Osteoblast (primary cell): ENCODE results near the gene RELCH. TPM values are rescaled to one million over a fixed set of nuclear protein-coding genes. Genes with fewer than 3 reads are reported as not detected.
A peak's percentile ranks its signal among the peaks of the same experiment; 100 is the strongest.

Source experiments
- DNase-seq: peaks from one replicate; pipeline ENCODE4 v3.0.0; 2011; ENCODE audit warnings: low spot score, mixed read lengths; ENCODE audit not compliant: insufficient read length; ENCODE audit errors: missing footprints
- H2AFZ ChIP-seq: 2 replicates; pipeline ENCODE4 v1.6.0; 2011; ENCODE audit warnings: mild to moderate bottlenecking, low read length
- H3K27ac ChIP-seq: 2 replicates; pipeline ENCODE4 v1.5.1; 2011; ENCODE audit warnings: mild to moderate bottlenecking, low read depth, low read length, moderate library complexity
- H3K27me3 ChIP-seq: 2 replicates; pipeline ENCODE4 v1.6.0; 2012; ENCODE audit warnings: mild to moderate bottlenecking, control low read depth, inconsistent platforms, low read length, moderate library complexity; ENCODE audit not compliant: insufficient read depth
- H3K36me3 ChIP-seq: 2 replicates; pipeline ENCODE4 v1.5.1; 2011; ENCODE audit warnings: mild to moderate bottlenecking, low read length, control low read depth, moderate library complexity; ENCODE audit not compliant: insufficient read depth
- H3K4me1 ChIP-seq: 2 replicates; pipeline ENCODE4 v1.5.1; 2011; ENCODE audit warnings: mild to moderate bottlenecking, low read length, control low read depth, moderate library complexity; ENCODE audit not compliant: insufficient read depth
- H3K4me2 ChIP-seq: 2 replicates; pipeline ENCODE4 v1.6.0; 2011; ENCODE audit warnings: mild to moderate bottlenecking, low read length; ENCODE audit not compliant: insufficient read depth
- H3K4me3 ChIP-seq: fragments of 200-600 bp; sonication (generic); 3 replicates; pipeline ENCODE4 v1.5.1; 2012; ENCODE audit warnings: mild to moderate bottlenecking, low read length, inconsistent platforms; ENCODE audit not compliant: insufficient read depth
- H3K79me2 ChIP-seq: 2 replicates; pipeline ENCODE4 v1.6.0; 2012; ENCODE audit warnings: mild to moderate bottlenecking, low read length, control low read depth, inconsistent platforms; ENCODE audit not compliant: insufficient read depth
- H3K9me3 ChIP-seq: 2 replicates; pipeline ENCODE4 v1.5.1; 2011; ENCODE audit warnings: low read depth, low read length, control low read depth
- H4K20me1 ChIP-seq: 2 replicates; pipeline ENCODE4 v1.6.0; 2012; ENCODE audit warnings: mild to moderate bottlenecking, low read length, control low read depth; ENCODE audit not compliant: insufficient read depth
- total RNA-seq: library from RNA; depleted of rRNA; stranded (reverse); fragments of >200 nt; gene quantifications from 2 replicates; pipeline ENCODE4 v1.2.3, GENCODE V29; 2012
- TF ChIP-seq, protein P1 (sequence below): IDR thresholded peaks from 2 replicates; pipeline ENCODE4 v1.5.1; 2011; ENCODE audit warnings: mild to moderate bottlenecking, low read depth, low read length, moderate library complexity; ENCODE audit errors: extremely low read depth

RELCH gene
- total RNA-seq, 1 donor, result 34.0 TPM

DNA sequence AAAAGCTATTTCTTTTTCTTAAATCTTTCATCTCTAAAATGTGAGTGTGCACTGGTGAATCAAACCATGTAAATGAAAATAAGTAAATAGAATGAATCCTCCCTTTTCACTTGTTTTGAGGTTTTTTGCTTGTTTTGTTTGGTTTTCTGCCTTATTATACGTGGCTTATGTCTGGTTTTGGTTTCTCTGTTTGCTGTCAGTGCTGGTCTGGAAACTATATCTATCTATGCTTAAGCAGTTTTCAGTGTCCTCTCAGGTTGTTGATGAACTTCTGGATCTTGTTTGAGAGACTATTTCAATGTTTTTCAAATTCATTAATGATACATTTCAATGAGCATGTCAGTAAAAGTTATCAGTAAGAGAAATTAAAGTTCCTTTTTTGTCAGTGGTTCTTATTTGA lies 90.0 kb downstream of the RELCH start:
- no peaks in the 10 kb centered on the region for H4K20me1 ChIP-seq
- H3K4me2 ChIP-seq, result peak overlapping the region; percentile 31
- no peak overlapping the region for H3K27ac ChIP-seq
- peaks cover 24% of the 10 kb centered on the region for H3K4me1 ChIP-seq
- no peak overlapping the region for H2AFZ ChIP-seq
- H3K4me3 ChIP-seq, result no peak overlapping the region
- no peak for DNase-seq
- TF ChIP-seq, protein P1, sequence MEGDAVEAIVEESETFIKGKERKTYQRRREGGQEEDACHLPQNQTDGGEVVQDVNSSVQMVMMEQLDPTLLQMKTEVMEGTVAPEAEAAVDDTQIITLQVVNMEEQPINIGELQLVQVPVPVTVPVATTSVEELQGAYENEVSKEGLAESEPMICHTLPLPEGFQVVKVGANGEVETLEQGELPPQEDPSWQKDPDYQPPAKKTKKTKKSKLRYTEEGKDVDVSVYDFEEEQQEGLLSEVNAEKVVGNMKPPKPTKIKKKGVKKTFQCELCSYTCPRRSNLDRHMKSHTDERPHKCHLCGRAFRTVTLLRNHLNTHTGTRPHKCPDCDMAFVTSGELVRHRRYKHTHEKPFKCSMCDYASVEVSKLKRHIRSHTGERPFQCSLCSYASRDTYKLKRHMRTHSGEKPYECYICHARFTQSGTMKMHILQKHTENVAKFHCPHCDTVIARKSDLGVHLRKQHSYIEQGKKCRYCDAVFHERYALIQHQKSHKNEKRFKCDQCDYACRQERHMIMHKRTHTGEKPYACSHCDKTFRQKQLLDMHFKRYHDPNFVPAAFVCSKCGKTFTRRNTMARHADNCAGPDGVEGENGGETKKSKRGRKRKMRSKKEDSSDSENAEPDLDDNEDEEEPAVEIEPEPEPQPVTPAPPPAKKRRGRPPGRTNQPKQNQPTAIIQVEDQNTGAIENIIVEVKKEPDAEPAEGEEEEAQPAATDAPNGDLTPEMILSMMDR, result no peak
- no peaks in the 10 kb centered on the region for H3K36me3 ChIP-seq
- no peaks in the 10 kb centered on the region for H3K79me2 ChIP-seq
- no peaks in the 10 kb centered on the region for H3K9me3 ChIP-seq
- no peaks in the 10 kb centered on the region for H3K27me3 ChIP-seq

DNA sequence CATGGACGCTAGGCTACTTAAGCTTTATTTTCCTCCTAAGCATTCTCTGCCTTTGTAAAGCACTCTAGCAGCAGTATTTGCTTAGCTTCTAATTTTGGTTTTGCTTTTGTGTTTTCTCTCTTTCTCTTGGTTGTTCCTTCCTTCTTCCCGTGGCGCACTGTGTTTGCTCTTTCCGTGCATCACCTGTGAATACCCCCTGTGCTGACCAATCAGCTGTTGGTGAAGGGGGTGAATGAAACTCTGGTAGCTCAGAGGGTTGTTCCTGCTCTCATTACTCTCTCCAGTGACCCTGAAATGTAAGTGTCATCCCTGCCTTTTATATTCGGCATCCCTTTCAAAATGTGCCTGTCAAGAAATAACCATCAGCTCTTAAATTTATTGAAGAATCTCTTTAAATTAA lies 92.5 kb downstream of the RELCH start:
- peaks cover 35% of the 10 kb centered on the region for H3K4me1 ChIP-seq
- DNase-seq, result no peak
- no peaks in the 10 kb centered on the region for H3K9me3 ChIP-seq
- H3K4me2 ChIP-seq, result no peak overlapping the region
- no peak overlapping the region for H3K4me3 ChIP-seq
- no peaks in the 10 kb centered on the region for H3K36me3 ChIP-seq
- TF ChIP-seq, protein P1, result no peak
- H3K27ac ChIP-seq, result no peak overlapping the region
- no peak overlapping the region for H2AFZ ChIP-seq
- no peaks in the 10 kb centered on the region for H4K20me1 ChIP-seq
- H3K27me3 ChIP-seq, result no peaks in the 10 kb centered on the region
- H3K79me2 ChIP-seq, result no peaks in the 10 kb centered on the region

DNA sequence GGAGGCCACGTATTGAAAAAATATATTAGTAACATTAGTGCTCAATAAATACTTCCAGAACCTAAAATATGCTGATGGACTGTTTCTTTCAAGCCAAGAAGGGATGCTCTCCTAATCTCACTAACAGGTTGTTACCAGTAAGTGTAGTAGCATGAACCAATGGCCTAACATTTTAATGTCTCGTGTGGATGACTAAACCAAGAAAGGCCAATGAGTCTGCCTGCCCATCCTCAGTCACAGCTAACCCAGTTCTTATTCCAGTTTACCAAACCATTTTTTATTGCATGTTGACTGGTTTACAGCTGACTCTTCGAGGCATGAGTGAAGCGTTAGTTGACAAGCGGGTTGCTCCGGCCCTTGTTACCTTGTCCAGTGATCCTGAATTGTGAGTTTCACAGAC lies 93.0 kb downstream of the RELCH start:
- DNase-seq, result no peak
- Histone ChIP-seq H3K4me2 (no peak overlapping the region), H3K4me3 (no peak overlapping the region), H2AFZ (no peak overlapping the region), H4K20me1 (no peaks in the 10 kb centered on the region), H3K27me3 (no peaks in the 10 kb centered on the region), H3K79me2 (no peaks in the 10 kb centered on the region), H3K27ac (no peak overlapping the region), H3K36me3 (peaks cover under 1% of the 10 kb centered on the region), H3K9me3 (no peaks in the 10 kb centered on the region), H3K4me1 (peaks cover 35% of the 10 kb centered on the region)
- TF ChIP-seq, protein P1, result no peak

DNA sequence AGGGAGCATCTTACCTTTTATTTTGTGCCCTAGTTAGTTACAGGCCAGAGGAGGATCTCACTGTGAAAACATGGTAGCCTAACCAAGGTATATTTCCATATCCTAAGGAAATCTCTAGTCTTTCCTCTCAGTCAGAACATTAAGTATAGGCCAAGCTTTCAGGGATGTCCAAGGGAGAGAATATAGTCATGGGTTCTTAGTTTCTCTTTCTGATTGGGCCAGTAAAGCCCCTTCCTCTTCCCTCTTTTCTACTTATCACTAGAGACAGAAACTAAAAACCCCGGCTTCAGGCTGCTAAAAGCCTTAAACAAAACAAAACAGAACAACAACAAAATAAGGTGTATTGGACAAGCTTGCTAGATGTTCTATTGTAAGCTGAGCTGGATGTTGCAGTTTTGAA lies 93.7 kb downstream of the RELCH start:
- H3K27ac ChIP-seq, result peak overlapping the region; percentile 65

More for the DNA sequence above, 93.7 kb downstream of the RELCH start:
- Histone ChIP-seq H4K20me1 (no peaks in the 10 kb centered on the region), H3K27me3 (no peaks in the 10 kb centered on the region), H3K79me2 (no peaks in the 10 kb centered on the region), H3K4me1 (peaks cover 34% of the 10 kb centered on the region), H3K4me2 (peak overlapping the region; percentile 71), H3K4me3 (peak overlapping the region; percentile 18), H3K36me3 (peaks cover 7% of the 10 kb centered on the region), H2AFZ (no peak overlapping the region), H3K9me3 (no peaks in the 10 kb centered on the region)
- TF ChIP-seq, protein P1, result no peak
- peak; percentile 13 for DNase-seq
